HepG2 (cell line): ENCODE results near the gene POLE. TPM values are rescaled to one million over a fixed set of nuclear protein-coding genes. Genes with fewer than 3 reads are reported as not detected.

Source experiments
- ATAC-seq: fragments of 200-7000 bp; cut with Tn5 transposase; 3 replicates; pipeline ENCODE4 v1.9.1; 2020; ENCODE audit warnings: mild to moderate bottlenecking, moderate library complexity
- BruUV-seq: library from RNA; stranded (reverse); fragments of 400-500 nt; replicated peaks from 2 replicates; lab custom pipeline; 2021; lab: Mats Ljungman, UMichigan
- CTCF ChIA-PET: fragments of 300-600 bp; formaldehyde crosslinking; extraction: SDS; loops from one replicate; lab custom pipeline; 2021; ENCODE audit warnings: low total read pairs, inconsistent platforms, low intra/inter-chr PET ratio; lab: Yijun Ruan, JAX
- POLR2A ChIA-PET: fragments of 350-600 bp; sonication (Branson Sonifier 250); formaldehyde crosslinking; loops from one replicate; lab custom pipeline; 2020; ENCODE audit warnings: antibody characterized with exemption, inconsistent platforms; lab: Yijun Ruan, JAX
- DNase-seq: peaks from one replicate; pipeline ENCODE4 v3.0.0-alpha.2; 2015; ENCODE audit warnings: low spot score
- FAIRE-seq: peaks from 3 replicates; lab custom pipeline; 2011; peaks lifted over from hg19 to GRCh38; lab: Jason Lieb, UNC
- H2AFZ ChIP-seq: one replicate; pipeline ENCODE4 v1.6.1; 2011; ENCODE audit warnings: low read length, inconsistent platforms
- H3K27ac ChIP-seq: fragments of 300-600 bp; 3 replicates; pipeline ENCODE4 v1.8.0; 2011; ENCODE audit warnings: mixed run types, mild to moderate bottlenecking, mixed read lengths, low read length, inconsistent platforms; ENCODE audit not compliant: insufficient read depth; ENCODE audit errors: extremely low read length
- H3K27me3 ChIP-seq, 2 experiments: fragments of 200-600 bp in 1 of 2; 2 replicates in 1 of 2; 3 replicates in 1 of 2; pipeline versions ENCODE4 v1.6.0 to v1.8.0; 2011; ENCODE audit warnings: low read length in 2 of 2, mild to moderate bottlenecking in 2 of 2, moderate library complexity in 2 of 2, inconsistent platforms in 1 of 2; ENCODE audit not compliant: insufficient read depth in 2 of 2, control insufficient read depth in 1 of 2
- H3K36me3 ChIP-seq, 2 experiments: fragments of 200-600 bp in 1 of 2; replicated peaks in 1 of 2; 2 replicates in 1 of 2; 3 replicates in 1 of 2; pipeline versions ENCODE4 v1.5.1 to v1.8.0; 2011; ENCODE audit warnings: low read length in 2 of 2, inconsistent platforms in 1 of 2; ENCODE audit not compliant: insufficient read depth in 2 of 2, control insufficient read depth in 1 of 2
- H3K4me1 ChIP-seq: 2 replicates; pipeline ENCODE4 v1.5.1; 2012; ENCODE audit warnings: low read length, inconsistent platforms; ENCODE audit not compliant: insufficient read depth
- H3K4me2 ChIP-seq: 2 replicates; pipeline ENCODE4 v1.6.0; 2011; ENCODE audit warnings: low read depth, low read length, inconsistent platforms
- H3K4me3 ChIP-seq, 3 experiments: fragments of 200-600 bp in 1 of 3; sonication (generic), shearing (Covaris generic) in 1 of 3; replicated peaks in 1 of 3; 2 replicates each; pipeline ENCODE4 v1.5.1; 2011 to 2016; ENCODE audit warnings: low read length in 3 of 3, inconsistent platforms in 2 of 3, low read depth in 2 of 3, mild to moderate bottlenecking in 2 of 3, control low read depth in 1 of 3, mixed read lengths in 1 of 3; ENCODE audit not compliant: insufficient read depth in 1 of 3
- H3K79me2 ChIP-seq: one replicate; pipeline ENCODE4 v1.6.1; 2011; ENCODE audit warnings: low read length, inconsistent platforms; ENCODE audit not compliant: insufficient read depth
- H3K9ac ChIP-seq: 2 replicates; pipeline ENCODE4 v1.6.0; 2011; ENCODE audit warnings: mild to moderate bottlenecking, low read depth, low read length, inconsistent platforms; ENCODE audit not compliant: insufficient read depth
- H3K9me3 ChIP-seq: 2 replicates; pipeline ENCODE4 v1.5.1; 2012; ENCODE audit warnings: mild to moderate bottlenecking, low read length
- H4K20me1 ChIP-seq: 2 replicates; pipeline ENCODE4 v1.6.0; 2011; ENCODE audit warnings: inconsistent platforms, mild to moderate bottlenecking, low read length, moderate library complexity; ENCODE audit not compliant: insufficient read depth
- CSRNP2 ChIP-seq: sonication (generic); formaldehyde crosslinking; conservative IDR thresholded peaks from 2 replicates; pipeline ENCODE4 v1.8.0; 2022; ENCODE audit warnings: low read depth, missing genetic modification reagents
- HNF1B ChIP-seq: sonication (generic); formaldehyde crosslinking; IDR thresholded peaks from 2 replicates; pipeline ENCODE4 v1.5.1; 2020; ENCODE audit warnings: mild to moderate bottlenecking, moderate library complexity, missing genetic modification reagents
- ISL2 ChIP-seq: sonication (generic); formaldehyde crosslinking; IDR thresholded peaks from 2 replicates; pipeline ENCODE4 v1.5.0; 2020; ENCODE audit warnings: missing genetic modification reagents
- RAD51 ChIP-seq: fragments of 450-650 bp; IDR thresholded peaks from 2 replicates; pipeline ENCODE4 v1.6.1; 2016; ENCODE audit warnings: borderline replicate concordance
- RBM39 ChIP-seq: fragments of 200-400 bp; formaldehyde crosslinking; IDR thresholded peaks from one replicate; pipeline ENCODE4 v1.6.1; 2018; ENCODE audit warnings: antibody characterized with exemption, mild to moderate bottlenecking, low read depth, low read length; ENCODE audit not compliant: poor library complexity, severe bottlenecking
- TMF1 ChIP-seq: sonication (generic); formaldehyde crosslinking; IDR thresholded peaks from 2 replicates; pipeline ENCODE4 v1.8.1; 2022; ENCODE audit warnings: low read depth, missing genetic modification reagents
- TOE1 ChIP-seq: sonication (generic); formaldehyde crosslinking; IDR thresholded peaks from 2 replicates; pipeline ENCODE4 v1.4.0; 2020; ENCODE audit warnings: mild to moderate bottlenecking, missing genetic modification reagents
- TRAFD1 ChIP-seq: sonication (generic); formaldehyde crosslinking; IDR thresholded peaks from 2 replicates; pipeline ENCODE4 v1.5.1; 2020; ENCODE audit warnings: missing genetic modification reagents, mild to moderate bottlenecking, borderline replicate concordance
- ZFP1 ChIP-seq: IDR thresholded peaks from 2 replicates; pipeline ENCODE4 v1.6.1; 2016
- ZNF275 ChIP-seq: sonication (generic); formaldehyde crosslinking; IDR thresholded peaks from 2 replicates; pipeline ENCODE4 v1.8.0; 2022; ENCODE audit warnings: missing genetic modification reagents, mild to moderate bottlenecking, inconsistent platforms, borderline replicate concordance
- ZNF335 ChIP-seq: sonication (generic); formaldehyde crosslinking; IDR thresholded peaks from 2 replicates; pipeline ENCODE4 v1.4.0; 2020; ENCODE audit warnings: missing genetic modification reagents
- ZNF660 ChIP-seq: sonication (generic); formaldehyde crosslinking; IDR thresholded peaks from 2 replicates; pipeline ENCODE4 v1.5.1; 2020; ENCODE audit warnings: mild to moderate bottlenecking, low read depth, missing genetic modification reagents, borderline replicate concordance
- ZNF713 ChIP-seq: sonication (generic); formaldehyde crosslinking; IDR thresholded peaks from 2 replicates; pipeline ENCODE4 v1.4.0; 2020; ENCODE audit warnings: mild to moderate bottlenecking, missing genetic modification reagents
- ZNF800 ChIP-seq: sonication (generic); formaldehyde crosslinking; IDR thresholded peaks from 2 replicates; pipeline ENCODE4 v1.4.0; 2020; ENCODE audit warnings: missing genetic modification reagents
- WGBS: methylation state at CpG from one replicate; pipeline ENCODE4 v1.1.6; 2017; ENCODE audit warnings: low lambda C conversion rate; 5-methylcytosine and 5-hydroxymethylcytosine counted together
- in situ Hi-C: cut with HindIII; loops from 2 replicates; pipeline ENCODE4 v1.10.0; 2017; ENCODE audit warnings: low pct_unique_long_range_greater_than_20kb; ENCODE audit not compliant: extremely low pct_ligation_motif_present
- intact Hi-C: fragments of 100-400 bp; cut with micrococcal nuclease; formaldehyde crosslinking; loops from one replicate; pipeline ENCODE4 v1.10.0; 2022; ENCODE audit not compliant: unreplicated experiment
- polyA plus RNA-seq, 8 experiments: library from polyadenylated mRNA; depleted of rRNA in 3 of 8; stranded (reverse) in 7 of 8; unstranded in 1 of 8; fragments of >200 nt; fragmentation: Illumina TruSeq in 4 of 8; extraction: Trizol in 4 of 8; gene quantifications; 2 replicates each; pipeline versions ENCODE4 v1.2.1 to v1.2.3, GENCODE V29; 2011 to 2016; ENCODE audit warnings: low read depth in 4 of 8, missing spikeins in 1 of 8, mixed read lengths in 1 of 8; ENCODE audit not compliant: insufficient read depth in 1 of 8
- total RNA-seq, 5 experiments: library from RNA; depleted of rRNA; stranded (reverse); fragments of >200 nt; fragmentation: Illumina TruSeq; extraction: Trizol; gene quantifications; 2 replicates each; pipeline ENCODE4 v1.2.3, GENCODE V29; 2016; ENCODE audit warnings: low read depth in 1 of 5

Gene POLE
- total and polyA plus RNA-seq, 2 of the 13 experiments (the other 11 are each of a cell fraction or from before 2014, with no cell fraction given) = 25.3 to 52.2 TPM

- FAIRE-seq (no peak), ATAC-seq (no peak), DNase-seq (no peak)
- Histone ChIP-seq H3K4me2 (no peak overlapping the region), H2AFZ (no peak overlapping the region), H3K4me1 (no peaks in the 10 kb centered on the region), H3K4me3 (no peak overlapping the region), H3K36me3 (peaks cover 41 to 89% of the 10 kb centered on the region in 2 experiments; a peak in 4 of 5 replicates), H3K79me2 (no peaks in the 10 kb centered on the region), H3K27ac (no peak overlapping the region), H3K9ac (no peak overlapping the region), H4K20me1 (no peaks in the 10 kb centered on the region; the same call in 1 of the 2 replicates), H3K27me3 (no peaks in the 10 kb centered on the region), H3K9me3 (no peaks in the 10 kb centered on the region)
- in situ Hi-C loops (no loop called here), intact Hi-C loops (no loop called here)
- ChIA-PET POLR2A (no interaction called here), CTCF (no interaction called here)
- TF ChIP-seq ZFP1 (CRISPR knock-in tag) = no peak
- TF ChIP-seq ZNF660 = no peak
- TF ChIP-seq CSRNP2 (CRISPR knock-in tag) = no peak
- TF ChIP-seq ZNF335 (CRISPR knock-in tag) = no peak
- no peak for TF ChIP-seq ZNF800 (CRISPR knock-in tag)
- TF ChIP-seq ISL2 = no peak
- TF ChIP-seq RAD51 = no peak
- TF ChIP-seq RBM39 = no peak
- no peak for TF ChIP-seq ZNF275 (CRISPR knock-in tag)
- TF ChIP-seq TRAFD1 (CRISPR knock-in tag) = no peak
- TF ChIP-seq HNF1B (CRISPR knock-in tag) = no peak
- TF ChIP-seq TOE1 (CRISPR knock-in tag) = no peak
- no peak for TF ChIP-seq TMF1 (CRISPR knock-in tag)
- no peak for TF ChIP-seq ZNF713
- WGBS = 97% methylated on average over 18 of the region's 21 CpGs
- no TSS peak for BruUV-seq
These were observed 52.6 kb downstream of the POLE start for GRCh38 chr12:132634411-132634990.
